Thoracic aorta (tissue), 2 donors: ENCODE results near the gene TERB1. TPM values are rescaled to one million over a fixed set of nuclear protein-coding genes. Genes with fewer than 3 reads are reported as not detected.

Source experiments
- ATAC-seq: fragments of 150-250 bp; one replicate; pipeline ENCODE4 v1.8.0; 2017; ENCODE audit warnings: low read depth; ENCODE audit not compliant: insufficient number of reproducible peaks, low FRiP score
- DNase-seq: peaks from one replicate; pipeline ENCODE4 v3.0.0-alpha.2; 2020; ENCODE audit warnings: low spot score
- H3K27ac ChIP-seq, 2 donors: fragments of 200-600 bp; sonication (generic); 1 replicate in 1 of 2; 2 replicates in 1 of 2; pipeline ENCODE4 v1.5.1; 2016; ENCODE audit warnings: mild to moderate bottlenecking in 2 of 2, moderate library complexity in 2 of 2
- H3K27me3 ChIP-seq: fragments of 200-600 bp; sonication (generic); replicated peaks from 2 replicates; pipeline ENCODE4 v1.6.0; 2016; ENCODE audit warnings: mild to moderate bottlenecking; ENCODE audit not compliant: insufficient read depth
- H3K36me3 ChIP-seq: fragments of 200-600 bp; sonication (generic); one replicate; pipeline ENCODE4 v1.5.1; 2016
- H3K4me1 ChIP-seq, 2 donors: fragments of 200-600 bp; sonication (generic); 1 replicate in 1 of 2; 2 replicates in 1 of 2; pipeline versions ENCODE4 v1.5.1 to v1.6.0; 2016; ENCODE audit warnings: low read depth in 2 of 2, mild to moderate bottlenecking in 1 of 2; ENCODE audit not compliant: control insufficient read depth in 1 of 2
- H3K4me3 ChIP-seq: fragments of 200-600 bp; sonication (generic); 2 replicates; pipeline ENCODE4 v1.5.1; 2016; ENCODE audit warnings: mild to moderate bottlenecking
- H3K9me3 ChIP-seq: fragments of 200-600 bp; sonication (generic); 2 replicates; pipeline ENCODE4 v1.5.1; 2016
- total RNA-seq, 2 donors: library from RNA; depleted of rRNA; stranded (reverse); fragments of >200 nt; gene quantifications; one replicate each; pipeline versions ENCODE4 v1.1.0 to v1.2.3, GENCODE V29; 2016
- TF ChIP-seq, protein P1 (sequence below): fragments of 200-600 bp; sonication (generic); IDR thresholded peaks from one replicate; pipeline ENCODE4 v1.5.1; 2019; ENCODE audit warnings: antibody characterized with exemption

The TERB1 gene
- total RNA-seq, 2 donors from 2014 or later: not detected

DNA sequence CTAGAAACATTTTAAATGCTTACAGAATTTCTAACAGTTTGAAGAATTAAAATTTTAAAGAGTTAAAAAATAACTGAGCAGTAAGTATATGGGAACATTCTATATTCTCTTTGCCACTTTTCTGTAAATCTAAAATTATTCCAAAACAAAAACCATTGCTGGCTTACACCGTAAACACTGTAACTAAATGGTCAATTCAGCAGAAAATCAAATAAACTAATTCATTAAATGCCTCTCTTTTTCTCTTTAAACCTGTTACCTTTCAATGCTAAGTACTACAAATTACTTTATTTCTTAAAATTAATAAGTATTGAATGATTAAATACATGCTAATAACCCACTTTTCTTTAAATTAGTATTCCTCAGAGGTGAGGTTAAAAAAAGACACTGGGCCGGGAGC, 14.0 kb downstream of the TERB1 start:
- DNase-seq: no peak

DNA sequence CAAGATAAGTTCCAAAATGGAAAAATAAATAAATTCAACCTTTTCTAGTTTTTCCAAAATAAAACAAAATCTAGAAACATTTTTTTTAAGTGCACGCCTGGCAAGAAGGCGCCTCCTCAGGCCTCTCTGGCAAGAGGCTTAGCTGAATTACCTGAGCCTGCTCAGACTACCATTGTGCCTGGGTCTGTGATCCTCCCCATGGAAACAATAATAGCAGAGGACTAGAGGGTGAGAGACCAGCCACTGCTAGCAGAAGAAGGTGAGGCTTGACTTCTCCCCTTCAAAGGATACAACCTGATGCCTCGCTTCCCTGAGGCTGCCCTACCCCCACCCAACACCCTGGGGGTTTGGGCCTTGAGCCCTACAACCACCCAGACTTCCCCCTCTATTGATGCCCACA, 14.8 kb downstream of the TERB1 start:
- no peaks in the 10 kb centered on the region for H3K36me3 ChIP-seq
- no peak for ATAC-seq

More for the DNA sequence above, 14.0 kb downstream of the TERB1 start:
- no peaks in the 10 kb centered on the region for H3K4me1 ChIP-seq
- H3K9me3 ChIP-seq: no peaks in the 10 kb centered on the region
- ATAC-seq: no peak
- H3K27ac ChIP-seq: no peak overlapping the region
- H3K4me3 ChIP-seq: no peak overlapping the region
- H3K27me3 ChIP-seq: no peaks in the 10 kb centered on the region
- TF ChIP-seq, protein P1, sequence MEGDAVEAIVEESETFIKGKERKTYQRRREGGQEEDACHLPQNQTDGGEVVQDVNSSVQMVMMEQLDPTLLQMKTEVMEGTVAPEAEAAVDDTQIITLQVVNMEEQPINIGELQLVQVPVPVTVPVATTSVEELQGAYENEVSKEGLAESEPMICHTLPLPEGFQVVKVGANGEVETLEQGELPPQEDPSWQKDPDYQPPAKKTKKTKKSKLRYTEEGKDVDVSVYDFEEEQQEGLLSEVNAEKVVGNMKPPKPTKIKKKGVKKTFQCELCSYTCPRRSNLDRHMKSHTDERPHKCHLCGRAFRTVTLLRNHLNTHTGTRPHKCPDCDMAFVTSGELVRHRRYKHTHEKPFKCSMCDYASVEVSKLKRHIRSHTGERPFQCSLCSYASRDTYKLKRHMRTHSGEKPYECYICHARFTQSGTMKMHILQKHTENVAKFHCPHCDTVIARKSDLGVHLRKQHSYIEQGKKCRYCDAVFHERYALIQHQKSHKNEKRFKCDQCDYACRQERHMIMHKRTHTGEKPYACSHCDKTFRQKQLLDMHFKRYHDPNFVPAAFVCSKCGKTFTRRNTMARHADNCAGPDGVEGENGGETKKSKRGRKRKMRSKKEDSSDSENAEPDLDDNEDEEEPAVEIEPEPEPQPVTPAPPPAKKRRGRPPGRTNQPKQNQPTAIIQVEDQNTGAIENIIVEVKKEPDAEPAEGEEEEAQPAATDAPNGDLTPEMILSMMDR: no peak
- H3K36me3 ChIP-seq: no peaks in the 10 kb centered on the region

DNA sequence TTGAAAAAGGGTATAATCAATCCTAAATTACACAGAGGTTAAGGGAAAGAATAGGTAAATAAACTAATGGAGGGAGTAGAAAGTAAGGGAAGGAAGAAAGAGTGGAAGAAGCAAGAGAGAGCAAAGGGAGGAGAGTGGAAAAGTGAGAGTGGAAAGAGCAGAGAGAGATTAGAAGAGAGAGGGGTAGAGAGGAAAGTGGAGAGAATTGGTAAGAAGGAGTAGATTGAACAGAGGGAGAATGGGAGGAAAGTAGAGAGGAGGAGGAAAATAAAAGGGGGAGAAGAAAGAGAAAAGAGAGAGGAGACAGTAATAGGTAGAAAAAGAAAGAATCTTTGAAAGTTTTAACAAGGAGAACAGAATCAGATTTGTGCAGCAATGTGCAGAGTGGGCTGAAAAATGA, 24.9 kb downstream of the TERB1 start:
- Histone ChIP-seq H3K4me1 (no peaks in the 10 kb centered on the region), H3K27ac (no peak overlapping the region), H3K36me3 (no peaks in the 10 kb centered on the region), H3K27me3 (no peaks in the 10 kb centered on the region), H3K9me3 (no peaks in the 10 kb centered on the region), H3K4me3 (no peak overlapping the region)
- ATAC-seq (no peak), DNase-seq (no peak)
- TF ChIP-seq, protein P1: no peak

More for the DNA sequence above, 14.8 kb downstream of the TERB1 start:
- Histone ChIP-seq H3K9me3 (no peaks in the 10 kb centered on the region), H3K4me1 (no peaks in the 10 kb centered on the region), H3K27ac (no peak overlapping the region), H3K27me3 (no peaks in the 10 kb centered on the region), H3K4me3 (no peak overlapping the region)
- DNase-seq: no peak
- TF ChIP-seq, protein P1: no peak

DNA sequence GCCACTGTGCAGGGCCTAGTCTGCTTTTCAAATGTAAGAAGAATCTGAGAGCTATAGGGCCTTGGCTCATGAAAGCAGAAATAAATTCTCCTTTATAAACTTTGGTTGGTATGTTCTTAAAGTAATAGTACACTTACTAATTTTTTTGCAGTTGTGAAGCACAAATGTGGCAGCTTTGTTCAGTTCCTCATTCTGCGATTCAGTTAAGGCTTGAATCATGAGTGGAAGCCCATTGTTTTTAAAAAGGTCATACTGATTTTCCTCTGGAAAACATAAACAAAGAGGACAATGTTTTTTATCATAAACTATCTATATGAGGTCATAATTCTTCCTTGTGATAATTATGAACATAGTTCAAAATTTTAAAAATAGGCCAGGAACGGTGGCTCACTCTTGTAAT, 26.4 kb downstream of the TERB1 start:
- no peak for DNase-seq
- Histone ChIP-seq H3K9me3 (no peaks in the 10 kb centered on the region), H3K4me3 (no peak overlapping the region), H3K36me3 (no peaks in the 10 kb centered on the region), H3K27ac (no peak overlapping the region), H3K4me1 (no peaks in the 10 kb centered on the region), H3K27me3 (no peaks in the 10 kb centered on the region)
- TF ChIP-seq, protein P1: no peak
- ATAC-seq: no peak

DNA sequence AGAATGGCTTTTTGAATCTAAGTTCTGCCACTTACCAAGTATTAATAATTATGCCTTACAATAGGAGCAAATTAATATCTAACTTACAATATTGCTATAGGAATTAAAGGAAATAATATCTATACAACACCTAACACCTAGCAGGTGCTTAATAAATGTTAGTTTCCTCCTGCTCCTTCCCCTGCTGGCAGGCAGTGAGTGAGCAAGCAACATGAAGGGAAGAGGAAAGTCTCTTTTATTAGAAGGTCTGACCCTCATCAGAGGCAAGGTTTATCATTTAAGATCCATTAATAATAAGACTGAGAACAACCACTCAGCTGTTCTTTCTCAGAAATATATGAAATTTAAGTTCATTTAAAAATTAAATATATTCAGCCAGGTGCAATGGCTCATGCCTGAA, 43.3 kb downstream of the TERB1 start:
- TF ChIP-seq, protein P1: no peak
- Histone ChIP-seq H3K4me3 (no peak overlapping the region), H3K9me3 (no peaks in the 10 kb centered on the region), H3K4me1 (no peaks in the 10 kb centered on the region), H3K27me3 (no peaks in the 10 kb centered on the region), H3K36me3 (no peaks in the 10 kb centered on the region), H3K27ac (no peak overlapping the region)
- DNase-seq: no peak
- no peak for ATAC-seq
